GM18499 (cell line): ENCODE results near the gene UFSP1.
"Not testable (repeated sequence)": the region's sequence is repeated elsewhere in the genome, so short reads cannot be mapped to it uniquely, and the experiment has no call there.

ENCODE experiments used
- ATAC-seq: cut with Tn5 transposase; IDR thresholded peaks from one replicate; pipeline ENCODE4 v1.9.1; 2021; ENCODE audit warnings: moderate number of reproducible peaks; ENCODE audit not compliant: insufficient read depth, unreplicated experiment

Gene UFSP1

DNA sequence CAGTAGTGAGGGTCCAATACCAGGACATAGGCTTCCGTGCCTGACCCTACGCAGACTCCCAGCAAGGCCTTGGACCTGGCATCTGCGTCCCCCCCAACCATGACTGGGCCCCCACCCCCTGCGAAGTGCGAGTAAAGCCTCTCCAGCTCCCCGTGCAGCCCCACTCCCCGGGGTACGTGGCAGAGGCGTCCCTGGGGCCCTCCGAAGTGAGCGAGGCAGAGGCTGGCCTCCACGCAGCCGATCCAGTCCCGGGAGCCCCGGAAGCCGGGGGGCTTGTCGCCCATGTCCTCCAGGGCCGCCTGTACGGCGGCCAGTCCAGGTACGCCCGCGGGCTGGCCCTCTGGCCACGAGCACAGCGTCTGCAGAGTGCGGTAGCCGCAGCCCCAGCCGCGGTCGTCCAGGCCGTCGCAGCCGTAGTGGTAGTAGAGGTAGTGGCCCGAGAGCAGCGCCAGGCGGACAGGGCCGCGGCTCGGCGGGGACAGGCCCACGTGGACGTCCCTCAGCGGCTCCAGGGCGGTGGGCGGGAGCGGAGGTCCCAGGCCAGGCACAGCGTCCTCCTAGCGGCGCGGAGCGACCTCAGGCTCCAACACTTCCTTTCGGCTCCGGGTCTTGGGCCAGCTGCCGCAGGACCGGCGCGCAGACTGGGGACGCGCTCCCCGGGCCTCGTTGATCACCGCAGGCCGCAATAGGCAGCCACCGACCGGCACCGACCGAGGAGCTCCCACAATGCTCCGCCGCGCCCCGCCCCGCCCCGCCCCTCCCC is at the start of gene UFSP1:
TSS of gene UFSP1 (minus strand) at position 728 of the 763 bp plus-strand sequence. CDS start at position 284, 444 bp downstream.
- no peak for ATAC-seq

DNA sequence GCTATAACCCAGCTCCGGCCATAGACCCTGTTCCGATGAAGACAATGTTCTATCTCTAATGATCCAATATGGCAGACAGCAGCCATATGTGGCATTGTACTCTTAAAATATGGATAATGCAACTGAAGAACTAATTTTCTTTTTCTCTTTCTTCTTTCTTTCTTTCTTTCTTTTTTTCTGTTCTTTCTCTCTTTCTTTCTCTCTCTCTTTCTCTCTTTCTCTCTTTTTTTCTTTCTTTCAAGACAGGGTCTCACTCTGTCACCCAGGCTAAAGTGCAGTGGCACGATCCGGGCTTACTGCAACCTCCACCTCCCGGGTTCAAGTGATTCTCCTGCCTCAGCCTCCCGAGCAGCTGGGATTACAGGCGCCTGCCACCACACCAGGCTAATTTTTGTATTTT is 46.7 kb upstream of the UFSP1 start:
- not testable (repeated sequence) for ATAC-seq

DNA sequence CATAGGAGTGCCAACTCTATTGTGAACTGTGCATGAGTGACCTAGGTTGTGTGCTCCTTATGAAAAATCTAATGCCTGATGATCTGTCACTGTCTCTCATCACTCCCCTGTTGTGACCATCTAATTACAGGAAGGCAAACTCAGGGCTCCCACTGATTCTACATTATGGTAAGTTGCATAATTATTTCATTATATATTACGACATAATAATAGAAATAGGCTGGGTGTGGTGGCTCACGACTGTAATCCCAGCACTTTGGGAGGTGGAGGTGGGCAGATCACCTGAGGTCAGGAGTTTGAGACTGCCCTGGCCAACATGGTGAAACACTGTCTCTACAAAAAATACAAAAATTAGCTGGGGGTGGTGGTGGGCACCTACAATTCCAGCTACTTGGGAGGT is 45.9 kb upstream of the UFSP1 start:
- ATAC-seq: not testable (repeated sequence)

DNA sequence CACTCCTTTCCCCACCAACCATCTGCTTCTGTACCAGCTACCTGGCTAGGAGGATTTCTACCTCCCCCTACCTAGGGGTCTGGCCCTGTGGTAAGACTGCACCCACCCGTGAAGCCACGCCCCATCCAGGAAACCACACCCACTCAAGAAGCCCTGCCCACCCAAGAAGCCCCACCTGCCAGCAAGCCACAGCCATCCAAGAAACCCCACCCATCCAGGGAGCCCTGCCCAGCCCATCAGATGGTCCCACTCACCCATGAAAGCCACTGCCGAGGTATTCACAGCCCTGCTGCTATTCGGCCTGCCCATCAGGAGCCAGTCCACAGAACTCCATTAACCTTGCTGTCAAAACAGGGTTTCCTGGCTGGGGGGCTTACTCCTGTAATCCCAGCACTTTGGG is 44.2 kb upstream of the UFSP1 start:
- no peak for ATAC-seq

DNA sequence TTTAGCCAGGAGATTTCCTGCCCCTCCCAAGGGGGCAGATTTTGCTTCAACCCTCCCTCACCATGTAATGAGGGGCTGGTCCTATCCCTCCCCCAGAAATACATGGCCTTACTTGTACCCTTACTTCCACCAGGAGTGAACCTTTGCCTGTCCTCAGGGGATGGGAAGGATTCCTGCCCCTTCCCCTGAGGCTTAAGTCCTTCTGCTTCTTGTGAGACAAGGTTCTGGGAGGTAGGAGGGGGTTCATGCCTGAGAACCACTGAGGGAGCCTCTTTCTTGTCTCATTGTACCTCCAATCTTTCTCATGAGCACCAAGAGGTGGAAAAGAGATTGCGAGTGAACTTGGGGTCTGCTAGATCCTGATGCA is 40.3 kb upstream of the UFSP1 start:
- ATAC-seq: no peak

DNA sequence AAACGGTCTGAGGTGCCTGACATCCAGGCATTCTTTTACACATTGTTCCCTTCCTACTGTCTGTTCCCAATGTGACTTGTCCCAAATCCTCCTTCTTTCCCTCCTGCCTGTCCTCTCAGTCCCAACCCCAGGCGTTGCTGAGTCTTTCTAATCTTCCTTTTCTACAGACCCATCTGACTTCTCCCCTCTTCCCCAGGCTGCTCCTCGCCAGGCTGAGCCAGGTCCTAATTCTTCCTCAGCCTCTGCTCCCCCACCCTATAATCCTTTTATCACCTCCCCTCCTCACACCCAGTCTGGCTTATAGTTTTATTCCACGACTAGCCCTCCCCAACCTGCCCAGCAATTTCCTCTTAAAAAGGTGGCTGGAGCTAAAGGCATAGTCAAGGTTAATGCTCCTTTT is 34.1 kb upstream of the UFSP1 start:
- ATAC-seq: not testable (repeated sequence)

DNA sequence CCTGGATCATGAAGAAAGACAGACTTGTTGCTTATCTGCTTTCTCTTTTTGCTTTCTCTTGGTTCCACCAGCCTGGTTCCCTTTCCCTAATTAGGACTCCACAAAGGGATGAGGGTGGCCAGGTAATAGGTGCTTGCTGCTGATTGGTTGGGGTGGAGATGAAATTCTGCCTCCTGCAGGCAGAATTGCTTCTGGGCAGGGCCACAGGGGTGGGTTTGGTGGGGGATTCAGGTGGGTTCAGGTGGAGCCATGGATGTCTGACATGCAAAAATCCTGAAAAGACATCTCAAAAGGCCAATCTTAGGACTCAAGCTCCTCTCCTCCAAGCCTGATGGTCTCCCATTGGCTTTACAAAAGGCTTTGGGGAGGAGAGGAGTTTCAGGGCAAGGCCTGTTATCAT is 31.5 kb upstream of the UFSP1 start:
- no peak for ATAC-seq

DNA sequence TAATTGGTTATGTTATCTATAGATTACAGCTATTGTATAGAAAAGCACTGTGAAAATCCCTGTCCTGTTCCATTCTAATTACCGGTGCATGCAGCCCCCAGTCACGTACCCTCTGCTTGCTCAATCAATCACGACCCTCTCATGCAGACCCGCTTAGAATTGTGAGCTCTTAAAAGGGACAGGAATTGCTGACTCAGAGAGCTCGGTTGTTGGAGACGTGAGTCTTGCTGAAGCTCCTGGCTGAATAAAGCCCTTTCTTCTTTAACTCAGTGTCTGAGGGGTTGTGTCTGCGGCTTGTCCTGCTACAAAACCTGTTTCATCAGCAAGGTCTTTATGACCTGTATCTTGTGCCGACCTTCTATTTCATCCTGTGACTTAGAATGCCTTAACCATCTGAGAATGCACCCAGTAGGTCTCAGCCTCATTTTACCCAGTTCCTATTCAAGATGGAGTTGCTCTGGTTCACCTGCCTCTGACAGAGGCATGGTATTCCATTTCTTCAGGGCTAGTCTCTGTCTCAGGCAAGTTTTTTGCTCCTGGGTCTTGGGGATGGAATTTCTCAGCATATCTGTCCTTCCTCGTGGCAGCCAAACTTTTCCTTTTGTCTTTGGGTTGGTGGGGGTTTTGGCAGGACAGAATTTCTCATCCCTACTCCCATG is 30.4 kb upstream of the UFSP1 start:
- ATAC-seq: not testable (repeated sequence)

DNA sequence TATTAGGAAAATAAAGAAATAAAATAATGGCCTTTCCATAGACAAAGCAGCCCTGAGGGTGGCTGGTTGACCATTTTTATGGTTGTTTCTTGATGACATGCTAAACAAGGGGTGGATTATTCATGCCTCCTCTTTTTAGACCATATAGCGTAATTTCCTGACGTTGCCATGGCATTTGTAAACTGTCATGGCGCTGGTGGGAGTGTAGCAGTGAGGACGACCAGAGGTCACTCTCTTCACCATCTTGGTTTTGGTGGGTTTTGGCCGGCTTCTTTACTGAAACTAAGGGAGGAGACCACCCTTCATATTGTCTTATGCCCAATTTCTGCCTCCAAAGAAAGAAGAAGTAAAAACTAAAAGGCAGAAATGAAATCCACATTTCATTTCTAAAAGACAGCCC is 29.8 kb upstream of the UFSP1 start:
- ATAC-seq: not testable (repeated sequence)

DNA sequence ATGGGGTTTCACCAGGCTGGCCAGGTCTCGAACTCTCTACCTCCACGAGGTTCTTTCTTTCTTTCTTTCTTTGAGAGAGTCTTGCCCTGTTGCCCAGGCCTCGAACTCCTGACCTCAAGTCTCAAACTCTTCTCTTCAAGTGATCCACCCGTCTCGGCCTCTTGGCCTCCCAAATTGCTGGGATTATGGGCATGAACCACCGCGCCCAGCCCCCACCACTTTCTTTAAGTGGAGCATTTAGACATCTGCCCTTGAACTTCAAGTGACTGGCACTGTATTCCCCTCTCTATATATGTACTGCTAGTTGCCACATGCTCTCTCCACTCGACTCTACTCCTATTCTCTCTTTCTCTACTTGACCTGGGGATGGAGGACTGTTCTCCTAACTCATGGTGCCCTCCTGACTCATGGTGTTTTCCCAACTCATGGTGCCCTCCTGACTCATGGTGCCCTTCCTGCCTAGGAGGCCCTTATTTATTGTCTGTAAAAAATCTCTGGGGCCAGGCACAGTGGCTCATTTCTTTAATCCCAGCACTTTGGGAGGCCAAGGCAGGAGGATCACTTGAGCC is 25.4 kb upstream of the UFSP1 start:
- no peak for ATAC-seq

DNA sequence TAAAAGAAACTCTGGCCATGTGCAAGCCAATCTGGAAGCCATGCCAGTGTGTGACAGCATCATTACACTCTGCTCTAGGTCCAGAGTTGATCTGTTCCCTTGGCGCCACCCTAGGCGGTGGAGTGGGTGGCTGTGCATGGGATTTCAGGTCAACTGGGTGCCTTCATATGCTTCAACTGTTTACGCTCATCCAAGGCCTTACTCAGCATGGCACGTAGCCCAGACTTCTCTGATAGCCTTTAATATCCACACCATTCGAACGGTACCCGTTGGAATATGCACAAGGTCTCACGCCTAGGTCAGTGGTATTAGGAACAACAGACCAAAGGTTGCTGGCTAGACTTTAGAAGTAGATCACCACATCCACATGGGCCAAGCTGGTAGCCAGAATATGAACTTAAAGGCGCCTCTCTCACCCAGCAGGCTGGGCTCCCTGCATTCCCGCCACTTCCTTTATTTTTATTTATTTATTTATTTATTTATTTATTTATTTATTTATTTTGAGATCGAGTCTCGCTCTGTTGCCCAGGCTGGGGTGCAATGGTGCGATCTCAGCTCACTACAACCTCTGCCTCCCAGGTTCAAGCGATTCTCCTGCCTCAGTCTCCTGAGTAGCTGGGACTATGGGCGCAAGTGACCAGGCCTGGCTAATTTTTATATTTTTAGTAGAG is 24.8 kb upstream of the UFSP1 start:
- no peak for ATAC-seq

DNA sequence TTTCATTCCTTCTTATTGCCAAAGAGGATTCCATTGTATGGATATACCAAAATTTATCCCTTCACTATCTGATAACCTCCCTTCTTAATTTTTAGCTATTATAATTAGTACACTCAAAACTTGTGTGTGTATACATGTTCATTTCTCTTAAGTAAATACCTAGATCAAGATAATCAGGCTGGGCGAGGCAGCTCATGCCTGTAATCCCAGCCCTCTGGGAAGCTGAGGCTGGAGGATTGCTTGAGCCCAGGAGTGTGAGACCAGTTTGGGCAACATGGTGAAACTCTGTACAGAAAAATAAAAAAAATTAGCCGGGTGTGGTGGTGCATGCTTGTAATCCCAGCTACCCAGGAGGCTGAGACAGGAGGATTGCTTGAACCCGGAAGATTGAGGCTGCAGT is 22.0 kb upstream of the UFSP1 start:
- ATAC-seq: no peak

DNA sequence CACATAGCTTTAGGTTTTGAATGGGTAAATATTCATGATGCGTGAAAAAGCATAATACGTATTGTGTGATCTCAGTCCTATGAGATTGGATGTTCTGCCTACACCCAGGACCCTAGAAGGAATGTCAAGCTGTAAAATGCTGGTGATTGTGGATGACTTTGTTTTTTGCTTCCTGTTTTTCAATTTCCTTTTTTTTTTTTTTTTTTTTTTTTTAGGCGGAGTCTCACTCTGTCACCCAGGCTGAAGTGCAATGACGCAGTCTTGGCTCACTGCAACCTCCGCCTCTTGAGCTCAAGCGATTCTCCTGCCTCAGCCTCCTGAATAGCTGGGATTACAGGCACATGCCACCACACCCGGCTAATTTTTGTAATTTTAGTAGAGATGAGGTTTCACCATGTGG is 20.9 kb upstream of the UFSP1 start:
- not testable (repeated sequence) for ATAC-seq

DNA sequence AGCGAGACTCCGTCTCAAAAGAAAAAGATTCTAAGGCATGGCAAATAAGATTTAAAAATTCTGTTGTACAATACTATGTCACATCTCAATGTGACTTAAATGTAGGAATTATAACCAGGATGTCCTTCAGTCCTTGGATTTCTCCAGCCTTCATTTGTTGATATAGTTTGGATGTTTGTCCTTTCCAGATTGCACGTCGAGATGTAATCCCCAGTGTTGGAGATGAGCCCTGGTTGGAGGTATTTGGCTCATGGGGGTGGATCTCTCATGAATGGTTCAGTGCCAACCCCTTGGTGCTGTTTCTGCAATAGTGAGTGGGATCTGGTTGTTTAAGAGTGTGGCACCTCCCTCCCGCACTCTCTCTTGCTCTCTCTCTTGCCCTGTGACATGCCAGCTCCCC is 19.0 kb upstream of the UFSP1 start:
- ATAC-seq: no peak

DNA sequence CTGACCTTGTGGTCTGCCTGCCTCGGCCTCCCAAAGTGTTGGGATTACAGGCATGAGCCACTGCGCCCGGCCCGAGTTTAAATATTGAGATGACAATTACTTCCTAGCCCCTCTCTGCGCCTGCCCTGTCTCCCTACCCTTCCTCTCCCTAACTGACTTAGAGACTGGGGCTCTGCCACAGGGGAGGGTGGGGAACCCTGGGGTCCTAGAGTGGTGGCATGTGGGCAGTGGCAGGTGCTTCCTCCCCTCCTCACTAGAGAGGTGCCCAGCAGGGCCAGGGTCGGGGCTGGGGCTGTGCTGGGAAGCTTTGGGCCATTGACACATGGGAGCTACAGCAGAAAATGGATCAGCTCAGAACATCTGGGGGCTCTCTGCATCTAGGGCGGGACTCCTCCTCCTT is 13.1 kb upstream of the UFSP1 start:
- ATAC-seq: no peak

DNA sequence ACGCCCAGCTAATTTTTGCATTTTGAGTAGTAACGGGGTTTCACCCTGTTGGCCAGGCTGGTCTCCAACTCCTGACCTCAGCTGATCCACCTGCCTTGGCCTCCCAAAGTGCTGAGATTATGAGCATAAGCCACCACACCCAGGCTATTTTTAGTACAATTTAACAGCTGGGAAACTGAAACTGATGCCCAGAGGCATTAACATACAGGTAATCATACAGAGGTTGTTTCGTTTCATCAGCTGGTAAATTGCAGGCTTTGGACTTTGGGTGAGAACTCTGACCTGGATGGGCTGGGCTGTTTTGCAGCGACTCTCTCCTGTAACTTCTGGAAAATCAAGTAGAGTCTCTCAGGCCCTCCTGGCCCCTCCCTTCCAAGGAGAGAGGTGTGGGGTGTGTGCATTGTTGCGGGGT is 12.4 kb upstream of the UFSP1 start:
- ATAC-seq: no peak

DNA sequence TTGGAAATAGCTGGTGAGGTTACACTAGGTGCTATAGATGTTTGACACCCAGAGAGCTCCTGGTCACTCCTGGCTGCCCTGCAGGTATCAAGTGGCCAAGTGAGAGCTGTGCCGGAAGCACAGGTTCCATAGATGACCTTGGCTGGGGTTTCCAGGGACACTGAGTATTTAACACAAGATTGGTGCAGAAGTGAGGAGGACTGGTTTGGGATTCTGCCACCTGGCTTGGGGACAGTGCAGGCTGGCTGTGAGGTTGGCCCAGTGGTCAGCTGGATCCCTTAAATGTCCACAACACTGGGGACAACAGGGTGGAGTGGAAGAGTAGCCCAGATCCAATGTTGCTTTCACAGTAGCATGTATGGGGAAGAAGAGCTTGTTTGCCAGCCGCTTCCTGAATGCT is 11.5 kb upstream of the UFSP1 start:
- no peak for ATAC-seq

DNA sequence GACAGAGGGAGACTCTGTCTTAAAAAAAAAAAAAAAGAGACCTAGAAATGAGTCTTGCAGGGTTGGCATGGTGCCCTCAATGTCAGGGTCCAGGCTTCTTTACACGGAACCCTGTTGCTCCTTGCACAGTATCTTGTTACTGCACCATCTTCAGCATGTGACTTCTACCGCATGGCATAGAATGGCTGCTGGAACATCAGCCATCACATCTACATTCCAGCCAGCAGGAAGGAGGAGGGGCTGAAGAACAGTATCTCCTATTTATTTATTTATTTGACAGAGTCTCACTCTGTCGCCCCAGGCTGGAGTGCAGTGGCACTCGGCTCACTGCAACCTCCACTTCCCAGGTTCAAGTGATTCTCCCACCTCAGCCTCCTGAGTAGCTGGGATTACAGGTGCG is 9.9 kb upstream of the UFSP1 start:
- no peak for ATAC-seq

DNA sequence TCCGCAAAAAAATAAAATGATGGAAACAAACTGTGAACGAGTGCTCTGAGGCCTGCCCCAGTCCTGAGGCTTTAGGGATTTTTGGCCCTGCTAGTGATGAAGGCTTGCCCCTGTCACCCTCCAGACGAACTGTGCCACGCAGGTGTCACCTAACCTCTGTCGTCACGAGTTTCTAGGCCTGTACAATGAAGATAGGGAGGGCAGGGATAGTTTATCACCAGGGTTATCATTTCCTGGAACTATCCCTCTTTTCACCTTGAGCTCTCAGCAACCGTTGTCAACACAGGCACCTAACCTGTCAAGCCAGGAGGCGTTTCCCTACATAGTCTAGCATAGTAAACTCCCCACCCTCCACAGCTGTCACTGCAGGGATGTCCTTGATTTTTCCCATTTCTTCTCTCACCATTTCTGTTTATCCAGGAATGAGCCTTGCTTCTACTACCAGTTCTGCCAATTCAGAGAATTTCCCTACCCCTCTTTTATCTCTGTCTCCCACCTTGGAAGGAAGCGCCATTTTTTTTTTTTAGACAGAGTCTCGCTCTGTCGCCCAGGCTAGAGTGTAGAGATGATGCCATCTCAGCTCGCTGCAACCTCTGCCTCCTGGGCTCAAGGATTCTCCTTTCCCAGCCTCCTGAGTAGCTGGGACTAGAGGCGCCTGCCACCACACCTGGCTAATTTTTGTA is 8.4 kb upstream of the UFSP1 start:
- ATAC-seq: no peak

DNA sequence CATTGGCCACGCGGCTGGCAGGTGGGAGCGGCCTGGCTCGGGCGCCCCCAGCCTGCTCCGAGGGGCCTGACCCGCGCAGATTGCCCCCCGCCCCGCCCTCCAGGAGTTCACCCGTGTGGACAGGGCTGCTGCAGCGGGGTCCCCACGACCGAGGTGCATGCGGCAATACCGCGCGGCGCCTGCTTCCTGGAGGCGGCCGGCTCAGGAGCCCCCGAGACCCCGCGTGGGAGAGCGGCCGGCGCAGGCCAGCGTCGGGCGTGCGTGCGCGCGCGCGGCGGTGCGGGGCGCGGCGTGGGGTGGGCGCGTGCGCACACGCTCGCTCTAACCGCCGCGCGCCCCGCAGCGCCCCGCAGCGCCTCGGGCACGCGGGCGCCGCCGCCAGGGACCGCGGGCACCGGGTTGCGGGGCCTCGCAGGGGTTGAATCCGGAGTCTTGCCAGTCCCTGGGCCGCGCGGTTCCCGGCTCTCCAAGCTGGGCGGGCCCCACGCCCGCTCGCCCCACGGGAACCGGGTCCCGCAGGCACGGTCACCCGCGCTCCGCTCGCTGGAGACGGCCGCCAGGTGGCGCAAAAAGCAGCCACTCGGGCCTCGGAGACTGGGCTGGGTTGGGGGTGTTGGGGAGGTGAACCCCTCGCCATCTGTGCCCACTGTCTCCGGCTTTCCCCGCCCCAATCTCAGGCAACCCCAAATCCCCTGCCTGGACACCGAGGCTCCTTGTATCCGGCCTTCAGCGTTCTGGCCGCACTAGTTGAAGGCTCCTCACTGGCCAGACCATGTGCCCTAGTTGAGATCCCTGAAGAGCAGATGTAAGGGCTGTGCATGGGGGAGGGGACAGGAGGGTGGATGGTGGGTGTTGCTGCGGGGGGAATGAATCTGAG is 7.5 kb upstream of the UFSP1 start:
- no peak for ATAC-seq
